GM12878 (cell line): ENCODE measurements around the gene VWA3B. TPM values are rescaled to one million over a fixed set of nuclear protein-coding genes. Genes with fewer than 3 reads are reported as not detected.
A peak's percentile ranks its signal among the peaks of the same experiment; 100 is the strongest.

ENCODE experiments used
- ATAC-seq: fragments of 200-7000 bp; cut with Tn5 transposase; 3 replicates; pipeline ENCODE4 v1.9.1; 2020; ENCODE audit warnings: mild to moderate bottlenecking, moderate library complexity
- BruUV-seq: library from RNA; stranded (reverse); fragments of 400-500 nt; replicated peaks from 2 replicates; lab custom pipeline; 2021; lab: Mats Ljungman, UMichigan
- CTCF ChIA-PET: fragments of 300-600 bp; sonication (Branson Sonifier 250); formaldehyde crosslinking; extraction: SDS; loops from one replicate; lab custom pipeline; 2021; ENCODE audit warnings: inconsistent platforms; lab: Yijun Ruan, JAX
- POLR2A ChIA-PET: fragments of 350-600 bp; formaldehyde crosslinking; extraction: SDS; loops from one replicate; lab custom pipeline; 2021; ENCODE audit warnings: inconsistent platforms; lab: Charles Lee
- RAD21 ChIA-PET: fragments of 300-600 bp; sonication (Branson Sonifier 250); formaldehyde crosslinking; loops from one replicate; lab custom pipeline; 2023; ENCODE audit warnings: antibody characterized with exemption; ENCODE audit not compliant: unreplicated experiment; lab: Charles Lee
- SMC1A ChIA-PET: fragments of 300-600 bp; sonication (Branson Sonifier 250); formaldehyde crosslinking; loops from one replicate; lab custom pipeline; 2023; ENCODE audit not compliant: unreplicated experiment, uncharacterized antibody; lab: Charles Lee
- DNase-seq: peaks from one replicate; pipeline ENCODE4 v3.0.0-alpha.2; 2011; ENCODE audit warnings: low read depth, low spot score
- FAIRE-seq: peaks from 3 replicates; lab custom pipeline; 2011; peaks lifted over from hg19 to GRCh38; lab: Jason Lieb, UNC
- H2AFZ ChIP-seq: 2 replicates; pipeline ENCODE4 v1.6.0; 2011; ENCODE audit warnings: low read depth, low read length, control low read depth; ENCODE audit not compliant: control insufficient read depth
- H3K27ac ChIP-seq: 2 replicates; pipeline ENCODE4 v1.5.1; 2011; ENCODE audit warnings: control low read depth; ENCODE audit not compliant: control insufficient read depth, insufficient read depth
- H3K27me3 ChIP-seq, 2 experiments: replicated peaks in 1 of 2; 2 replicates each; pipeline versions ENCODE4 v1.6.0 to v1.6.1; 2011; ENCODE audit warnings: low read length in 1 of 2; ENCODE audit not compliant: control insufficient read depth in 2 of 2, insufficient read depth in 2 of 2
- H3K36me3 ChIP-seq, 2 experiments: 2 replicates each; pipeline ENCODE4 v1.5.1; 2011; ENCODE audit warnings: low read length in 1 of 2; ENCODE audit not compliant: control insufficient read depth in 2 of 2, insufficient read depth in 2 of 2
- H3K4me1 ChIP-seq: 2 replicates; pipeline ENCODE4 v1.6.1; 2011; ENCODE audit warnings: mild to moderate bottlenecking, low read length, moderate library complexity, mixed read lengths; ENCODE audit not compliant: control insufficient read depth, insufficient read depth
- H3K4me2 ChIP-seq: 2 replicates; pipeline ENCODE4 v1.6.0; 2011; ENCODE audit warnings: control low read depth; ENCODE audit not compliant: control insufficient read depth, insufficient read depth
- H3K4me3 ChIP-seq: fragments of 200-600 bp; sonication (generic); 2 replicates; pipeline ENCODE4 v1.5.1; 2016
- H3K79me2 ChIP-seq: 2 replicates; pipeline ENCODE4 v1.6.0; 2011; ENCODE audit warnings: low read length; ENCODE audit not compliant: control insufficient read depth, insufficient read depth
- H3K9ac ChIP-seq: 2 replicates; pipeline ENCODE4 v1.8.0; 2011; ENCODE audit warnings: low read length, control low read depth, mixed read lengths; ENCODE audit not compliant: control insufficient read depth, insufficient read depth
- H3K9me3 ChIP-seq: replicated peaks from 3 replicates; pipeline ENCODE4 v1.5.1; 2011; ENCODE audit warnings: mild to moderate bottlenecking, low read length; ENCODE audit not compliant: control insufficient read depth, insufficient read depth
- H4K20me1 ChIP-seq: 2 replicates; pipeline ENCODE4 v1.6.0; 2011; ENCODE audit not compliant: control insufficient read depth, insufficient read depth
- CHD4 ChIP-seq: fragments of 200-600 bp; sonication (generic); IDR thresholded peaks from 2 replicates; pipeline ENCODE4 v1.6.1; 2016; ENCODE audit warnings: mild to moderate bottlenecking
- CREB1 ChIP-seq: IDR thresholded peaks from 2 replicates; pipeline ENCODE4 v1.6.1; 2012; ENCODE audit warnings: low read depth, mild to moderate bottlenecking, inconsistent platforms
- ETV6 ChIP-seq, 2 experiments: fragments of 450-650 bp in 1 of 2; IDR thresholded peaks in 1 of 2; conservative IDR thresholded peaks in 1 of 2; 2 replicates each; pipeline ENCODE4 v1.6.1; 2014; ENCODE audit warnings: antibody characterized with exemption in 1 of 2, borderline replicate concordance in 1 of 2, low read depth in 1 of 2, mild to moderate bottlenecking in 1 of 2, moderate library complexity in 1 of 2
- GATAD2B ChIP-seq: fragments of 450-650 bp; conservative IDR thresholded peaks from 2 replicates; pipeline ENCODE4 v1.6.1; 2017; ENCODE audit warnings: low read depth, mild to moderate bottlenecking, moderate library complexity
- IKZF2 ChIP-seq, 2 experiments: fragments of 450-650 bp; IDR thresholded peaks; 2 replicates each; pipeline ENCODE4 v1.6.1; 2017; ENCODE audit warnings: mild to moderate bottlenecking in 2 of 2, moderate library complexity in 2 of 2
- JUNB ChIP-seq: IDR thresholded peaks from 2 replicates; pipeline ENCODE4 v1.6.1; 2016; ENCODE audit warnings: antibody characterized with exemption, mild to moderate bottlenecking
- KDM1A ChIP-seq: fragments of 200-600 bp; sonication (generic); IDR thresholded peaks from 2 replicates; pipeline ENCODE4 v1.6.1; 2016; ENCODE audit warnings: borderline replicate concordance
- MEF2B ChIP-seq: fragments of 450-650 bp; IDR thresholded peaks from 2 replicates; pipeline ENCODE4 v1.6.1; 2018; ENCODE audit warnings: mild to moderate bottlenecking, moderate library complexity; ENCODE audit not compliant: partially characterized antibody, poor library complexity, severe bottlenecking
- MTA2 ChIP-seq: fragments of 450-650 bp; IDR thresholded peaks from 2 replicates; pipeline ENCODE4 v1.6.1; 2016; ENCODE audit warnings: low read depth, mild to moderate bottlenecking, moderate library complexity
- MYC ChIP-seq: IDR thresholded peaks from 2 replicates; pipeline ENCODE4 v1.6.1; 2011; ENCODE audit warnings: mild to moderate bottlenecking, low read length, moderate library complexity, inconsistent platforms; ENCODE audit not compliant: insufficient read depth, insufficient replicate concordance, insufficient read length, severe bottlenecking
- RB1 ChIP-seq: fragments of 450-650 bp; formaldehyde crosslinking; IDR thresholded peaks from 2 replicates; pipeline ENCODE4 v1.6.1; 2017; ENCODE audit warnings: mild to moderate bottlenecking, borderline replicate concordance
- RBBP5 ChIP-seq: fragments of 200-600 bp; sonication (generic); conservative IDR thresholded peaks from 2 replicates; pipeline ENCODE4 v1.6.1; 2016
- SMAD1 ChIP-seq: fragments of 450-650 bp; IDR thresholded peaks from 2 replicates; pipeline ENCODE4 v1.6.1; 2018; ENCODE audit warnings: mild to moderate bottlenecking, low read depth; ENCODE audit not compliant: partially characterized antibody
- SREBF1 ChIP-seq: IDR thresholded peaks from 2 replicates; pipeline ENCODE4 v1.6.1; 2012; ENCODE audit warnings: mild to moderate bottlenecking, low read length
- SRF ChIP-seq, 2 experiments: IDR thresholded peaks; 2 replicates each; pipeline ENCODE4 v1.6.1; 2011; ENCODE audit warnings: low read depth in 2 of 2, low read length in 2 of 2, mild to moderate bottlenecking in 1 of 2, moderate library complexity in 1 of 2
- TAF1 ChIP-seq: IDR thresholded peaks from 2 replicates; pipeline ENCODE4 v1.6.1; 2011; ENCODE audit warnings: mild to moderate bottlenecking, low read depth, low read length, borderline replicate concordance
- TARDBP ChIP-seq: IDR thresholded peaks from 2 replicates; pipeline ENCODE4 v1.6.1; 2016; ENCODE audit warnings: borderline replicate concordance
- TCF7 ChIP-seq: IDR thresholded peaks from 2 replicates; pipeline ENCODE4 v1.6.1; 2014; ENCODE audit warnings: antibody characterized with exemption, borderline replicate concordance
- ZNF24 ChIP-seq: fragments of 450-650 bp; IDR thresholded peaks from 2 replicates; pipeline ENCODE4 v1.6.1; 2017; ENCODE audit warnings: antibody characterized with exemption, mild to moderate bottlenecking
- ZNF274 ChIP-seq: IDR thresholded peaks from one replicate; pipeline ENCODE4 v1.8.0; 2011; ENCODE audit not compliant: insufficient read length, insufficient read depth
- WGBS: methylation state at CpG from one replicate; pipeline ENCODE4 v1.1.6; 2016; ENCODE audit warnings: low lambda C conversion rate; ENCODE audit not compliant: insufficient replicate concordance, insufficient coverage; ENCODE audit errors: missing lambda C conversion rate; 5-methylcytosine and 5-hydroxymethylcytosine counted together
- in situ Hi-C: fragments of 300-500 bp; cut with MboI; formaldehyde crosslinking; loops from 9 replicates; pipeline ENCODE4 v1.14.3; 2018; ENCODE audit warnings: mixed read lengths
- intact Hi-C: fragments of 100-400 bp; cut with micrococcal nuclease; formaldehyde crosslinking; loops from one replicate; pipeline ENCODE4 v1.14.2; 2022; ENCODE audit not compliant: unreplicated experiment
- polyA plus RNA-seq, 11 experiments: library from polyadenylated mRNA; depleted of rRNA in 4 of 11; unstranded in 6 of 11; stranded (reverse) in 5 of 11; fragments of >200 nt; fragmentation: Nextera tagmentation in 4 of 11; fragmentation: Illumina TruSeq in 1 of 11; extraction: Ambion mirVana in 4 of 11; extraction: Trizol in 1 of 11; gene quantifications; 1 replicate in 1 of 11; 2 replicates in 10 of 11; pipeline versions ENCODE4 v1.2.1 to v1.2.3, GENCODE V29; 2011 to 2016; ENCODE audit warnings: inconsistent platforms in 2 of 11, missing spikeins in 2 of 11, low read depth in 1 of 11
- total RNA-seq, 4 experiments: library from RNA; depleted of rRNA in 3 of 4; stranded (reverse); fragments of >200 nt in 3 of 4; fragmentation: Illumina TruSeq in 1 of 4; extraction: Trizol in 1 of 4; gene quantifications; 2 replicates each; pipeline versions ENCODE4 v1.2.1 to v1.2.3, GENCODE V29; 2013 to 2021
- TF ChIP-seq, protein P1 (sequence below): fragments of 450-650 bp; formaldehyde crosslinking; IDR thresholded peaks from 2 replicates; pipeline ENCODE4 v1.4.0; 2020; ENCODE audit warnings: mild to moderate bottlenecking, moderate library complexity

VWA3B gene
- total and polyA plus RNA-seq, 10 of the 15 experiments (the other 5 are each of a cell fraction or from before 2014, with no cell fraction given), result 0.04 to 0.86 (median 0.19) TPM; not detected in 4

GRCh38 chr2:98247383-98247782, 160.4 kb downstream of the VWA3B start (continued):
- TF ChIP-seq ZNF274 (no peak), RB1 (no peak), IKZF2 (IDR thresholded peaks at IDR 0.05) (no peak), CHD4 (no peak)

DNA sequence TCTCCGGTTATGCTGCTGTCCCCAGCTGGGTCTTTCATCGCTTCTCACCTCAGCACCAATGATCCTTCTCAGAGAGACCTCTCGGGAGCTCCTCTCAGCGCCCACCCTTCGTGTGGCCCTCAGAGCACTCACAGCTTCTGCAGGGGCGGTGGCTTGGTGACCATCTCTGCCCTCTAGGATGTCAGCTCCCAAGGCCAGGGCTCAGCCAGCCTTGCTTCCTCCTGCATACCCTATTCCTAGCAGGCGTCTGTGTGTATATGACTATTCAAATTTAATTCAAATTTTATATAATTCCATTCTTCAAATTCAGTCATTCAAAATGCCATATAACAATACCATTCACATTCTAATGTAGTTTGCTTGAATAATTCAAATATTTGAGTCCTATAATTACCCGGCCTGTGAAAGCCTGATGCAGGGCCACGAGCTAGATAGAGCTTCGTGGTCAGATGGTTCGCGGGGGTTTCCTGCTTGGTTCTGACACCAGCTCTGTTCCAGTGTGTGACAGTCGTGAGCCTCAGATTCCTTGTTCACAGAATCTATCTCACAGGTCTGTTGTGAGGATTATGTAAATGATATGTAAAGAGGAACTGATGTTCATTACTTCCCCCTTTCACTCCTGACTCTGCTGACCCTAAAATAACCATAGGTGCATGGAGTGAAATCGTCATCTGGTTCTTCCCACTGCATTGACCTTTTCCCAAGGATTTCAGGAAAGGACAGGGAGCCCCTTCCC, 165.2 kb downstream of the VWA3B start:
- no peaks in the 10 kb centered on the region for H3K27me3 ChIP-seq
- no peak overlapping the region for H3K4me3 ChIP-seq
- H4K20me1 ChIP-seq, result no peaks in the 10 kb centered on the region
- H3K4me1 ChIP-seq, result no peaks in the 10 kb centered on the region
- in situ Hi-C loops, result loop anchor here (10.0 kb wide), 1 partner anchor 427 kb away; no protein-coding TSS in a partner anchor
- no peaks in the 10 kb centered on the region for H3K36me3 ChIP-seq
- BruUV-seq, result no TSS peak
- ATAC-seq (peak; percentile 74), DNase-seq (no peak), FAIRE-seq (no peak)
- ChIA-PET POLR2A (no interaction called here), SMC1A (interaction anchor here (1.3 kb wide), 1 partner anchor 9 kb away, joined by 3 read pairs; no protein-coding TSS in a partner anchor), RAD21 (no interaction called here), CTCF (interaction anchor here (0.6 kb wide), 1 partner anchor 13 kb away, joined by 4 read pairs; no protein-coding TSS in a partner anchor)
- H3K4me2 ChIP-seq, result no peak overlapping the region
- no peak overlapping the region for H2AFZ ChIP-seq
- H3K79me2 ChIP-seq, result no peaks in the 10 kb centered on the region
- H3K9me3 ChIP-seq, result no peaks in the 10 kb centered on the region; the same call in 1 of the 3 replicates
- H3K27ac ChIP-seq, result no peak overlapping the region
- intact Hi-C loops, result no loop called here
- WGBS, result 34% methylated on average over 14 of the region's 14 CpGs
- H3K9ac ChIP-seq, result no peak overlapping the region
- TF ChIP-seq SMAD1, result no peak
- TF ChIP-seq GATAD2B, result no peak
- no peak for TF ChIP-seq TARDBP
- TF ChIP-seq MEF2B, result peak; percentile 11
- peak; percentile 23 to 47; a peak in 2 of 4 replicates for TF ChIP-seq IKZF2 (IDR thresholded peaks at IDR 0.05)
- TF ChIP-seq SREBF1, result no peak
- TF ChIP-seq CREB1, result no peak
- no peak for TF ChIP-seq MYC
- TF ChIP-seq JUNB, result no peak
- TF ChIP-seq MTA2, result peak; percentile 15; the same call in 1 of the 2 replicates
- no peak for TF ChIP-seq ZNF24
- TF ChIP-seq SRF (IDR thresholded peaks at IDR 0.05; ENCODE audit: low read depth in 2 of 2, low read length in 2 of 2), result no peak
- TF ChIP-seq, protein P1, sequence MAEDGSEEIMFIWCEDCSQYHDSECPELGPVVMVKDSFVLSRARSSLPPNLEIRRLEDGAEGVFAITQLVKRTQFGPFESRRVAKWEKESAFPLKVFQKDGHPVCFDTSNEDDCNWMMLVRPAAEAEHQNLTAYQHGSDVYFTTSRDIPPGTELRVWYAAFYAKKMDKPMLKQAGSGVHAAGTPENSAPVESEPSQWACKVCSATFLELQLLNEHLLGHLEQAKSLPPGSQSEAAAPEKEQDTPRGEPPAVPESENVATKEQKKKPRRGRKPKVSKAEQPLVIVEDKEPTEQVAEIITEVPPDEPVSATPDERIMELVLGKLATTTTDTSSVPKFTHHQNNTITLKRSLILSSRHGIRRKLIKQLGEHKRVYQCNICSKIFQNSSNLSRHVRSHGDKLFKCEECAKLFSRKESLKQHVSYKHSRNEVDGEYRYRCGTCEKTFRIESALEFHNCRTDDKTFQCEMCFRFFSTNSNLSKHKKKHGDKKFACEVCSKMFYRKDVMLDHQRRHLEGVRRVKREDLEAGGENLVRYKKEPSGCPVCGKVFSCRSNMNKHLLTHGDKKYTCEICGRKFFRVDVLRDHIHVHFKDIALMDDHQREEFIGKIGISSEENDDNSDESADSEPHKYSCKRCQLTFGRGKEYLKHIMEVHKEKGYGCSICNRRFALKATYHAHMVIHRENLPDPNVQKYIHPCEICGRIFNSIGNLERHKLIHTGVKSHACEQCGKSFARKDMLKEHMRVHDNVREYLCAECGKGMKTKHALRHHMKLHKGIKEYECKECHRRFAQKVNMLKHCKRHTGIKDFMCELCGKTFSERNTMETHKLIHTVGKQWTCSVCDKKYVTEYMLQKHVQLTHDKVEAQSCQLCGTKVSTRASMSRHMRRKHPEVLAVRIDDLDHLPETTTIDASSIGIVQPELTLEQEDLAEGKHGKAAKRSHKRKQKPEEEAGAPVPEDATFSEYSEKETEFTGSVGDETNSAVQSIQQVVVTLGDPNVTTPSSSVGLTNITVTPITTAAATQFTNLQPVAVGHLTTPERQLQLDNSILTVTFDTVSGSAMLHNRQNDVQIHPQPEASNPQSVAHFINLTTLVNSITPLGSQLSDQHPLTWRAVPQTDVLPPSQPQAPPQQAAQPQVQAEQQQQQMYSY (CRISPR knock-in tag), result no peak
- no peak for TF ChIP-seq KDM1A
- TF ChIP-seq CHD4, result no peak
- TF ChIP-seq TAF1, result no peak
- TF ChIP-seq TCF7, result no peak
- no peak for TF ChIP-seq ETV6 (conservative IDR thresholded peaks at IDR 0.05 in 1 of 2, IDR thresholded peaks at IDR 0.05 in 1 of 2; ENCODE audit: borderline replicate concordance in 1 of 2, low read depth in 1 of 2)
- no peak for TF ChIP-seq RBBP5
